PC-3 (cell line): ENCODE data around the gene ZIC4.

Experiments
- EZH2 ChIP-seq: fragments of 300-600 bp; sonication (generic); IDR thresholded peaks from one replicate; pipeline ENCODE4 v1.6.1; 2017; ENCODE audit warnings: antibody characterized with exemption, mild to moderate bottlenecking, low read length; ENCODE audit not compliant: unreplicated experiment
- EZH2phosphoT487 ChIP-seq: fragments of 300-600 bp; sonication (generic); IDR thresholded peaks from 2 replicates; pipeline ENCODE4 v1.6.1; 2018; ENCODE audit warnings: mild to moderate bottlenecking, antibody characterized with exemption, low read length, borderline replicate concordance
- TF ChIP-seq, protein P1 (sequence below): fragments of 300-600 bp; sonication (generic); conservative IDR thresholded peaks from 2 replicates; pipeline ENCODE4 v1.5.1; 2017; ENCODE audit warnings: antibody characterized with exemption, low read depth, mild to moderate bottlenecking, low read length

DNA sequence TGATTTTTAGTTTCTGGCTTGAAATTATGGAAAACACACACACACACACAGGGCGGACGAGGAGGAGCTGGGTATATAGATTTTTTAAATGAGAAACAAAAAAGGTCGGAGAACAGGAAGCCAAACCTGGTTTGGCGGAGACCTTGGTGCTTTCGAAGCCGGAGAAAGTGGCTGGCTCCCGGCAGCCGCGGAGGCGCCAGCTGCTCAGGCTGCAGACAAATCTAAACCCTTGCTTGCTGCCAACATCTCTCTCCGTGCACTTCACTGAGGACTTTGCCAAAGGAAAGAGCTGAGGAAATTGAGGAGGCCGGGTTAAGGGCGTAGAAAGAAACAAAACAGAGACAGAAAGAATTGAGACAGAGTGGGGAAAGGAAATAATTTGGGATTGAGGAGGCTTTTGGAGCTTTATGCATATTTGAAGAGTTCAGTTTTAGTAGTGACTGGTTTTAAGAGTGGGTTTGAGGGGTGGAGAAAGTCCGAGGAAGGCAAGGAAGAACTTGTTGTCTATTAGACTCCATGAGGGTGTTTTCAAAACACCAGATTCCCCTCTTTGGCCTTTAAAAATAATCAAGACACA, 5.0 kb upstream of the ZIC4 start:
- TF ChIP-seq EZH2 (no peak), EZH2phosphoT487 (no peak)
- TF ChIP-seq, protein P1, sequence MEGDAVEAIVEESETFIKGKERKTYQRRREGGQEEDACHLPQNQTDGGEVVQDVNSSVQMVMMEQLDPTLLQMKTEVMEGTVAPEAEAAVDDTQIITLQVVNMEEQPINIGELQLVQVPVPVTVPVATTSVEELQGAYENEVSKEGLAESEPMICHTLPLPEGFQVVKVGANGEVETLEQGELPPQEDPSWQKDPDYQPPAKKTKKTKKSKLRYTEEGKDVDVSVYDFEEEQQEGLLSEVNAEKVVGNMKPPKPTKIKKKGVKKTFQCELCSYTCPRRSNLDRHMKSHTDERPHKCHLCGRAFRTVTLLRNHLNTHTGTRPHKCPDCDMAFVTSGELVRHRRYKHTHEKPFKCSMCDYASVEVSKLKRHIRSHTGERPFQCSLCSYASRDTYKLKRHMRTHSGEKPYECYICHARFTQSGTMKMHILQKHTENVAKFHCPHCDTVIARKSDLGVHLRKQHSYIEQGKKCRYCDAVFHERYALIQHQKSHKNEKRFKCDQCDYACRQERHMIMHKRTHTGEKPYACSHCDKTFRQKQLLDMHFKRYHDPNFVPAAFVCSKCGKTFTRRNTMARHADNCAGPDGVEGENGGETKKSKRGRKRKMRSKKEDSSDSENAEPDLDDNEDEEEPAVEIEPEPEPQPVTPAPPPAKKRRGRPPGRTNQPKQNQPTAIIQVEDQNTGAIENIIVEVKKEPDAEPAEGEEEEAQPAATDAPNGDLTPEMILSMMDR, result no peak
